ENCODE data around the gene SCT.

The SCT gene

GRCh38 chr11:598005-598680 lies 28.8 kb downstream of the SCT start:
- Histone ChIP-seq H3K27ac (no peak overlapping the region), H3K4me1 (no peaks in the 10 kb centered on the region), H3K9me3 (no peaks in the 10 kb centered on the region), H3K36me3 (peaks cover 72 to 100% (median 93%) of the 10 kb centered on the region in 3 donors), H3K4me3 (no peak overlapping the region), H3K27me3 (no peaks in the 10 kb centered on the region)
- TF ChIP-seq CTCF (IDR thresholded peaks at IDR 0.05) = no peak
- intact Hi-C loops (cut with DNase I; ENCODE audit: low total_unique reads) = no loop called here
- no peak for DNase-seq

GRCh38 chr11:597166-597725 lies 29.7 kb downstream of the SCT start:
- H3K4me3 ChIP-seq = no peak overlapping the region
- no peaks in the 10 kb centered on the region for H3K4me1 ChIP-seq
- peaks cover 78 to 100% (median 93%) of the 10 kb centered on the region in 3 donors for H3K36me3 ChIP-seq
- intact Hi-C loops (cut with DNase I; ENCODE audit: low total_unique reads) = no loop called here
- TF ChIP-seq CTCF (IDR thresholded peaks at IDR 0.05) = no peak
- H3K27me3 ChIP-seq = no peaks in the 10 kb centered on the region
- DNase-seq = no peak
- H3K27ac ChIP-seq = no peak overlapping the region
- no peaks in the 10 kb centered on the region for H3K9me3 ChIP-seq

GRCh38 chr11:596374-596773 lies 30.6 kb downstream of the SCT start:
- H3K27ac ChIP-seq = no peak overlapping the region
- DNase-seq = no peak
- intact Hi-C loops (cut with DNase I; ENCODE audit: low total_unique reads) = no loop called here
- no peak overlapping the region for H3K4me3 ChIP-seq
- no peaks in the 10 kb centered on the region for H3K4me1 ChIP-seq
- H3K9me3 ChIP-seq = no peaks in the 10 kb centered on the region
- H3K36me3 ChIP-seq = peaks cover 75 to 100% (median 93%) of the 10 kb centered on the region in 3 donors
- H3K27me3 ChIP-seq = no peaks in the 10 kb centered on the region
- TF ChIP-seq CTCF (IDR thresholded peaks at IDR 0.05) = no peak

GRCh38 chr11:595400-595799 lies 31.6 kb downstream of the SCT start:
- H3K9me3 ChIP-seq = no peaks in the 10 kb centered on the region
- H3K27ac ChIP-seq = no peak overlapping the region
- no peak for TF ChIP-seq CTCF (IDR thresholded peaks at IDR 0.05)
- DNase-seq = no peak
- intact Hi-C loops (cut with DNase I; ENCODE audit: low total_unique reads) = no loop called here
- H3K36me3 ChIP-seq = peaks cover 69 to 100% (median 94%) of the 10 kb centered on the region in 3 donors
- no peak overlapping the region for H3K4me3 ChIP-seq
- H3K4me1 ChIP-seq = no peaks in the 10 kb centered on the region
- no peaks in the 10 kb centered on the region for H3K27me3 ChIP-seq

GRCh38 chr11:593347-593746 lies 33.6 kb downstream of the SCT start:
- H3K36me3 ChIP-seq = peaks cover 53 to 100% (median 97%) of the 10 kb centered on the region in 3 donors
- no peak overlapping the region for H3K4me3 ChIP-seq
- intact Hi-C loops (cut with DNase I; ENCODE audit: low total_unique reads) = no loop called here
- no peaks in the 10 kb centered on the region for H3K4me1 ChIP-seq
- DNase-seq = no peak
- H3K27ac ChIP-seq = no peak overlapping the region
- no peaks in the 10 kb centered on the region for H3K27me3 ChIP-seq
- H3K9me3 ChIP-seq = no peaks in the 10 kb centered on the region
- no peak for TF ChIP-seq CTCF (IDR thresholded peaks at IDR 0.05)
